Measurements from ENCODE around the gene NXPH4. TPM values are rescaled to one million over a fixed set of nuclear protein-coding genes. Genes with fewer than 3 reads are reported as not detected.

The NXPH4 gene
- total RNA-seq, 2 experiments from 2014 or later = 0.41 to 0.51 TPM

GRCh38 chr12:57213058-57213715, 3.4 kb upstream of the NXPH4 start:
- H3K27ac Mint-ChIP-seq = no peak overlapping the region

GRCh38 chr12:57213763-57214397, 2.7 kb upstream of the NXPH4 start:
- H3K9me3 Mint-ChIP-seq (ENCODE audit: low read depth) = no peaks in the 10 kb centered on the region
- H3K4me1 Mint-ChIP-seq = peaks cover 25% of the 10 kb centered on the region
- POLR2A ChIA-PET = interaction anchor here (0.6 to 0.7 kb wide), 2 partner anchors 10 to 245 kb away, joined by 3 to 5 read pairs; no protein-coding TSS in a partner anchor
- H3K36me3 Mint-ChIP-seq (ENCODE audit: low read depth) = no peaks in the 10 kb centered on the region
- no peak overlapping the region for H3K27ac Mint-ChIP-seq
- no peak overlapping the region for H3K4me3 Mint-ChIP-seq
- no peak for ATAC-seq
- H3K27me3 Mint-ChIP-seq = peaks cover 45% of the 10 kb centered on the region
- DNase-seq = no peak
- intact Hi-C loops (cut with DNase I, micrococcal nuclease) = loop anchor here (1.0 to 2.0 kb wide), 5 partner anchors 15 to 249 kb away; partner anchors contain the start of gene SHMT2 (in 1 of the 2)
- CTCF ChIA-PET = interaction anchor here (0.6 to 4.2 kb wide), 24 partner anchors 13 to 854 kb away, joined by 3 to 167 read pairs (median 4); partner anchors contain the start of genes SHMT2 and STAT2

More at GRCh38 chr12:57213058-57213715, 3.4 kb upstream of the NXPH4 start:
- peaks cover 38% of the 10 kb centered on the region for H3K27me3 Mint-ChIP-seq
- peak; percentile 92 for DNase-seq
- H3K9me3 Mint-ChIP-seq (ENCODE audit: low read depth) = no peaks in the 10 kb centered on the region
- peaks cover 25% of the 10 kb centered on the region for H3K4me1 Mint-ChIP-seq
- POLR2A ChIA-PET = interaction anchor here (0.5 to 0.7 kb wide), 4 partner anchors 10 to 246 kb away, joined by 3 to 5 read pairs (median 4); partner anchors contain the start of gene SHMT2
- H3K36me3 Mint-ChIP-seq (ENCODE audit: low read depth) = no peaks in the 10 kb centered on the region
- CTCF ChIA-PET = interaction anchor here (0.5 to 4.2 kb wide), 30 partner anchors 14 to 853 kb away, joined by 3 to 167 read pairs (median 4); partner anchors contain the start of genes SHMT2 and STAT2
- intact Hi-C loops (cut with DNase I, micrococcal nuclease) = loop anchor here (1.0 to 2.0 kb wide), 2 partner anchors 26 to 240 kb away; no protein-coding TSS in a partner anchor
- ATAC-seq = peak; percentile 69
- no peak overlapping the region for H3K4me3 Mint-ChIP-seq

GRCh38 chr12:57214398-57214781, 2.2 kb upstream of the NXPH4 start:
- intact Hi-C loops (cut with DNase I, micrococcal nuclease) = loop anchor here (1.0 to 2.0 kb wide), 4 partner anchors 14 to 248 kb away; partner anchors contain the start of gene SHMT2 (in 1 of the 2)
- Mint-ChIP-seq H3K4me1 (peaks cover 25% of the 10 kb centered on the region), H3K27me3 (peaks cover 49% of the 10 kb centered on the region), H3K27ac (no peak overlapping the region), H3K9me3 (ENCODE audit: low read depth) (no peaks in the 10 kb centered on the region), H3K4me3 (no peak overlapping the region), H3K36me3 (ENCODE audit: low read depth) (no peaks in the 10 kb centered on the region)
- ATAC-seq (peak; percentile 65), DNase-seq (peak; percentile 85)
- ChIA-PET CTCF (interaction anchor here (0.6 to 4.2 kb wide), 14 partner anchors 12 to 465 kb away, joined by 3 to 167 read pairs (median 4); partner anchors contain the start of gene SHMT2), POLR2A (no interaction called here)

GRCh38 chr12:57215065-57215464, 1.5 kb upstream of the NXPH4 start:
- ChIA-PET CTCF (interaction anchor here (1.7 to 4.2 kb wide), 4 partner anchors 12 to 237 kb away, joined by 7 to 167 read pairs (median 62); partner anchors contain the start of gene SHMT2), POLR2A (no interaction called here)
- Mint-ChIP-seq H3K4me3 (no peak overlapping the region), H3K4me1 (peaks cover 28% of the 10 kb centered on the region), H3K36me3 (ENCODE audit: low read depth) (no peaks in the 10 kb centered on the region), H3K27me3 (peaks cover 54% of the 10 kb centered on the region), H3K27ac (no peak overlapping the region), H3K9me3 (ENCODE audit: low read depth) (no peaks in the 10 kb centered on the region)
- intact Hi-C loops (cut with DNase I, micrococcal nuclease) = loop anchor here in 1 of 2 experiments (2.0 to 5.0 kb wide), 3 partner anchors 14 to 417 kb away; partner anchors contain the start of genes B4GALNT1 and SHMT2
- ATAC-seq = no peak
- no peak for DNase-seq

GRCh38 chr12:57215668-57216013, 953 bp upstream of the NXPH4 start:
- peak; percentile 65 for DNase-seq
- peak overlapping the region; percentile 7 for H3K4me3 Mint-ChIP-seq
- intact Hi-C loops (cut with DNase I, micrococcal nuclease) = loop anchor here in 1 of 2 experiments (2.0 to 5.0 kb wide), 3 partner anchors 13 to 417 kb away; partner anchors contain the start of genes B4GALNT1 and SHMT2
- ATAC-seq = peak; percentile 34
- ChIA-PET POLR2A (no interaction called here), CTCF (interaction anchor here (4.1 to 4.2 kb wide), 2 partner anchors 11 to 25 kb away, joined by 108 to 167 read pairs; partner anchors contain the start of gene SHMT2)
- H3K27me3 Mint-ChIP-seq = peaks cover 57% of the 10 kb centered on the region
- H3K4me1 Mint-ChIP-seq = peaks cover 29% of the 10 kb centered on the region
- no peaks in the 10 kb centered on the region for H3K36me3 Mint-ChIP-seq (ENCODE audit: low read depth)
- H3K9me3 Mint-ChIP-seq (ENCODE audit: low read depth) = no peaks in the 10 kb centered on the region
- no peak overlapping the region for H3K27ac Mint-ChIP-seq

GRCh38 chr12:57216921-57217879, 606 bp downstream of the NXPH4 start:
- Mint-ChIP-seq H3K4me3 (peak overlapping the region; percentile 55), H3K9me3 (ENCODE audit: low read depth) (no peaks in the 10 kb centered on the region), H3K36me3 (ENCODE audit: low read depth) (no peaks in the 10 kb centered on the region), H3K27ac (no peak overlapping the region), H3K4me1 (peaks cover 36% of the 10 kb centered on the region), H3K27me3 (peaks cover 70% of the 10 kb centered on the region)
- POLR2A ChIA-PET = no interaction called here
- CTCF ChIA-PET = interaction anchor here (0.6 to 2.2 kb wide), 6 partner anchors 11 to 547 kb away, joined by 3 to 16 read pairs (median 7); partner anchors contain the start of gene SHMT2
- peak; percentile 47 for DNase-seq
- intact Hi-C loops (cut with DNase I, micrococcal nuclease) = loop anchor here in 1 of 2 experiments (5.0 kb wide), 1 partner anchor 415 kb away; the partner anchor contains the start of gene B4GALNT1
- ATAC-seq = no peak

GRCh38 chr12:57218030-57218853, 1.6 kb downstream of the NXPH4 start:
- Mint-ChIP-seq H3K4me3 (no peak overlapping the region), H3K27ac (no peak overlapping the region), H3K36me3 (ENCODE audit: low read depth) (no peaks in the 10 kb centered on the region), H3K4me1 (peaks cover 40% of the 10 kb centered on the region), H3K27me3 (peaks cover 80% of the 10 kb centered on the region), H3K9me3 (ENCODE audit: low read depth) (no peaks in the 10 kb centered on the region)
- POLR2A ChIA-PET = no interaction called here
- CTCF ChIA-PET = interaction anchor here (0.6 to 2.2 kb wide), 8 partner anchors 10 to 548 kb away, joined by 3 to 16 read pairs (median 4); partner anchors contain the start of gene SHMT2
- intact Hi-C loops (cut with DNase I, micrococcal nuclease) = loop anchor here in 1 of 2 experiments (5.0 kb wide), 1 partner anchor 414 kb away; the partner anchor contains the start of gene B4GALNT1
- no peak for DNase-seq
- no peak for ATAC-seq

GRCh38 chr12:57219205-57219992, 2.8 kb downstream of the NXPH4 start:
- H3K9me3 Mint-ChIP-seq (ENCODE audit: low read depth) = no peaks in the 10 kb centered on the region
- peaks cover 30% of the 10 kb centered on the region for H3K4me1 Mint-ChIP-seq
- ATAC-seq = no peak
- intact Hi-C loops (cut with DNase I, micrococcal nuclease) = loop anchor here in 1 of 2 experiments (5.0 kb wide), 1 partner anchor 413 kb away; the partner anchor contains the start of gene B4GALNT1
- ChIA-PET CTCF (interaction anchor here (0.6 to 2.2 kb wide), 6 partner anchors 11 to 733 kb away, joined by 3 to 10 read pairs (median 6); partner anchors contain the start of gene SHMT2), POLR2A (no interaction called here)
- no peak overlapping the region for H3K27ac Mint-ChIP-seq
- DNase-seq = no peak
- no peak overlapping the region for H3K4me3 Mint-ChIP-seq
- H3K36me3 Mint-ChIP-seq (ENCODE audit: low read depth) = no peaks in the 10 kb centered on the region
- peaks cover 77% of the 10 kb centered on the region for H3K27me3 Mint-ChIP-seq
